ENCODE measurements around the gene ELANE. TPM values are rescaled to one million over a fixed set of nuclear protein-coding genes. Genes with fewer than 3 reads are reported as not detected.
"Not testable (repeated sequence)": the region's sequence is repeated elsewhere in the genome, so short reads cannot be mapped to it uniquely, and the experiment has no call there.

ELANE gene
- total RNA-seq, 1 donor from 2014 or later, result not detected

DNA sequence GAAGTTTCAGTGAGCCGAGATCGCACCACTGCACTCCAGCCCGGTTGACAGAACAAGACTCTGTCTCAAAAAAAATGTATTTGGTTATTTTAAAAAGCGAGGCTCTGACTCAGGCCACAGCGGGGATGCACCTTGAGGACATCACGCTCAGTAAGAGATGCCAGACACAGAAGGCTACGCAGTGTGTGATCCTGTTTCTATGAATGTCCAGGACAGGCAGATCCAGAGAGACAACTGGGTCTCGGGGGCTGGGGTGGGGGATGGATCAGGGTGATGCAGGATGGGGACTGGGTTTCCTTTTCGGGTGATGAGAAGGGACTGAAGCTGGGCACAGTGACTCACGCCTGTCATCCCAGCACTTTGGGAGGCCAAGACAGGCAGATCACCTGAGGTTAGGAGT lies 35.5 kb downstream of the ELANE start:
- DNase-seq (ENCODE audit: low spot score), result no peak
- Mint-ChIP-seq H3K4me1 (ENCODE audit: low read depth) (no peaks in the 10 kb centered on the region), H3K27ac (no peak overlapping the region), H3K4me3 (no peak overlapping the region), H3K36me3 (ENCODE audit: low read depth) (peaks cover 6% of the 10 kb centered on the region), H3K27me3 (ENCODE audit: insufficient read depth) (no peaks in the 10 kb centered on the region), H3K9me3 (no peaks in the 10 kb centered on the region)
- intact Hi-C loops (cut with micrococcal nuclease), result no loop called here

DNA sequence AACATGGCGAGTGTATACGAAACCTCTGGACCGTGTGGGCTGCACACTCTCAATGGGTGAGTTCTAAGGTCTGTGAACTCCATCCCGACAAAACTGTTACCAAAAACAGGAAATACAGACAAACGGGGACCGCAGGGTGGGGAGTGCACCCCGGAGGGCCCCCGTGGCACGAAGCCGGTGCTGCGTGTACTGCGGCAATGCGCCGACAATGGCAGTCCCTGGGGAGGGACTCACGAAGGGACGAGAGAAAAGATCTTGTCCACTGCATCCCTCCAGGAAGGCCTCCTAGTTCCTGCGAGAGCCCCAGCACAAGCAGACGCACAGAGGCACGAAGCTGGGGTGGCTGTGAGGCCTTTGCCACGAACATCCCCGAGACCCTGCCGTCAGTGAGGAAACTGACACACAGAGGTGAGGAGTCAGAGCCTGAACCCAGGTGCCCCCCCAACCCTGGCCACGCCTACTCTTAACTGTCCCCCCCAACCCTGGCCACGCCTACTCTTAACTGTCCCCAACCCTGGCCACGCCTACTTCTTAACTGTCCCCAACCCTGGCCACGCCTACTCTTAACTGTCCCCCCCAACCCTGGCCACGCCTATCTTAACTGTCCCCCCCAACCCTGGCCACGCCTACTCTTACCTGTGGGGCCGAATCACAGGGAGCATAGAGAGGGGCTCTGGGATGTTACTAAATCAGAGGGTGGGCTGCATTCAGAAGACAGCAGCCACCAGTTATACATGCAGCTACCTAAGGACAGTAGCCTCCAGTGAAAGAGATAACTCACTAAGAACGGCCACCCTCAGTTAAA lies 36.7 kb downstream of the ELANE start:
- Mint-ChIP-seq H3K4me3 (no peak overlapping the region), H3K9me3 (no peaks in the 10 kb centered on the region), H3K27ac (no peak overlapping the region), H3K27me3 (ENCODE audit: insufficient read depth) (no peaks in the 10 kb centered on the region), H3K36me3 (ENCODE audit: low read depth) (peaks cover 6% of the 10 kb centered on the region), H3K4me1 (ENCODE audit: low read depth) (peaks cover 8% of the 10 kb centered on the region)
- intact Hi-C loops (cut with micrococcal nuclease), result no loop called here
- DNase-seq (ENCODE audit: low spot score), result no peak

DNA sequence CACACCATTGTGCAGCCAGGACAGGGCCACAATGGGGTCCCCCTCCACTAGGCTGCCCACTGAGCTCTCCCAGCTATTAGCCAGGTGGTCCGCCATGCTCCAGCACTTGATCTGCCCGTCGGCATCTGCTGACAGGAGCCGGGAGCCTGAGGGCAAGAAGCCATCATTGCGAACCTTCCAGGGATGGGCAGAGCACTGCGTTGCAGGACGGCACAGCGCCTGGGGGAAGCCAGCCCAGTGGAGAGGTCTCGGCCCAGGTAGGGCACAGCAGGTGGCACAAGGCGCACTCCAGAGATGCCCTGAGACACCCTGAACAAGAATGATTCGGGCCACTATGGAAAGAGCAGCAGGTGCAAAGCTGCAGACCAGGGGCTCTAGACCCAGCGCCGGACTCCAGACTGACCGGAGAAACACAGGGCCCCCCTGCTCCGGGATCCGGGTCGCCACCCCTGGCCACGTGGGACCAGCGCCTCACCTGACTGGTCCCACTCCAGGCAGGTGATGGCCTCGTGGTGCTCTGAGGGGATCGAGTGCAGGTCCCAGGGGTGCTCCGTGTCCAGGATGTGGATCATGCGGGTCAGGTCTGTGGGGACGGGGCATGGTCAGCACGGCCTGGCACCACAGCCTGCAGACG lies 37.7 kb downstream of the ELANE start:
- Mint-ChIP-seq H3K27me3 (ENCODE audit: insufficient read depth) (no peaks in the 10 kb centered on the region), H3K27ac (no peak overlapping the region), H3K9me3 (no peaks in the 10 kb centered on the region), H3K36me3 (ENCODE audit: low read depth) (peaks cover 6% of the 10 kb centered on the region), H3K4me1 (ENCODE audit: low read depth) (peaks cover 8% of the 10 kb centered on the region), H3K4me3 (no peak overlapping the region)
- no peak for DNase-seq (ENCODE audit: low spot score)
- intact Hi-C loops (cut with micrococcal nuclease), result no loop called here

DNA sequence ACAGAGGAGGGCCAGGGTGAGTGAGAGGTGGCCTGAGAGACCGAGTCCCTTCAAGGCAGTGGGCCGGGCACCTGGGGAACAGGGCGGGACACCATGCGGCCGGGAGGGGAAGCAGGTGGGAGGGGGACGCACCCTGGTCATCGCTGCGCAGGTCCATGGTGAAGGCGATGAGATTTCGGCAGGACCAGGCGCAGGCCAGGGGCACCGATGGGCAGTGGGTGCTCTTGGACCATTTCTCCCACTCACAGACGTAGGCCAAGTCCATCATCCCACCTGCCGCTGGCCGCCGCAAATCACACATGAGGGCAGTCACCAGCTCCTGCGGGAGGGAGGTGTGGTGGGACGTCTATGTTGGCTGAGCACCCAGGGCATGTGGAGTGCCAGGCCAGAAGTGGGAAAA lies 38.7 kb downstream of the ELANE start:
- no peak for DNase-seq (ENCODE audit: low spot score)
- intact Hi-C loops (cut with micrococcal nuclease), result no loop called here
- H3K27ac Mint-ChIP-seq, result no peak overlapping the region
- H3K27me3 Mint-ChIP-seq (ENCODE audit: insufficient read depth), result no peaks in the 10 kb centered on the region
- H3K9me3 Mint-ChIP-seq, result no peaks in the 10 kb centered on the region
- H3K36me3 Mint-ChIP-seq (ENCODE audit: low read depth), result peaks cover 6% of the 10 kb centered on the region
- H3K4me1 Mint-ChIP-seq (ENCODE audit: low read depth), result peaks cover 8% of the 10 kb centered on the region
- peak overlapping the region; percentile 81 for H3K4me3 Mint-ChIP-seq

DNA sequence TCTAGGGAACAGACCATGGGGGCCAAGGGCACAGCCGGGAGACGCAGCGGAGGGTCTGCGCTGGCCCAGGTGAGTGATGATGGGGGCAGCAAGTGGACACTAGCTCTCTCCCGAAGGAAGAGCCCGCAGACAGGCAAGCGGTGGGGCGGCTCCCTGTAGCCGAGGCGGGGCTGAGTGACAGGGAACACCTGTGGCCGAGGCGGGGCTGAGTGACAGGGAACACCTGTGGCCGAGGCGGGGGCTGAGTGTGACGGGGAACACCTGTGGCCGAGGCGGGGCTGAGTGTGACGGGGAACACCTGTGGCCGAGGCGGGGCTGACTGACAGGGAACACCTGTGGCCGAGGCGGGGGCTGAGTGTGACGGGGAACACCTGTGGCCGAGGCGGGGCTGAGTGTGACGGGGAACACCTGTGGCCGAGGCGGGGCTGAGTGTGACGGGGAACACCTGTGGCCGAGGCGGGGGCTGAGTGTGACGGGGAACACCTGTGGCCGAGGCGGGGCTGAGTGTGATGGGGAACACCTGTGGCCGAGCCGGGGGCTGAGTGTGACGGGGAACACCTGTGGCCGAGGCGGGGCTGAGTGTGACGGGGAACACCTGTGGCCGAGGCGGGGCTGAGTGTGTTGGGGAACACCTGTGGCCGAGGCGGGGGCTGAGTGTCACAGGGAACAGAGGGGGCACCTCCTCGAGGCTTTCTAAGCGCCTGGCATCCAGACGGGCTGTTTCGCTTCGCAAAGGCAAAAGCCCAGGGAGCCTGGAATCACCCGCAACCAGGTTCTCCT lies 39.5 kb downstream of the ELANE start:
- DNase-seq (ENCODE audit: low spot score); H3K4me1 Mint-ChIP-seq (ENCODE audit: low read depth); intact Hi-C loops (cut with micrococcal nuclease); H3K27me3 Mint-ChIP-seq (ENCODE audit: insufficient read depth); H3K9me3 Mint-ChIP-seq; H3K27ac Mint-ChIP-seq: not testable (repeated sequence)
- peaks cover 12% of the 10 kb centered on the region for H3K36me3 Mint-ChIP-seq (ENCODE audit: low read depth)
- peak overlapping the region; percentile 87 for H3K4me3 Mint-ChIP-seq

DNA sequence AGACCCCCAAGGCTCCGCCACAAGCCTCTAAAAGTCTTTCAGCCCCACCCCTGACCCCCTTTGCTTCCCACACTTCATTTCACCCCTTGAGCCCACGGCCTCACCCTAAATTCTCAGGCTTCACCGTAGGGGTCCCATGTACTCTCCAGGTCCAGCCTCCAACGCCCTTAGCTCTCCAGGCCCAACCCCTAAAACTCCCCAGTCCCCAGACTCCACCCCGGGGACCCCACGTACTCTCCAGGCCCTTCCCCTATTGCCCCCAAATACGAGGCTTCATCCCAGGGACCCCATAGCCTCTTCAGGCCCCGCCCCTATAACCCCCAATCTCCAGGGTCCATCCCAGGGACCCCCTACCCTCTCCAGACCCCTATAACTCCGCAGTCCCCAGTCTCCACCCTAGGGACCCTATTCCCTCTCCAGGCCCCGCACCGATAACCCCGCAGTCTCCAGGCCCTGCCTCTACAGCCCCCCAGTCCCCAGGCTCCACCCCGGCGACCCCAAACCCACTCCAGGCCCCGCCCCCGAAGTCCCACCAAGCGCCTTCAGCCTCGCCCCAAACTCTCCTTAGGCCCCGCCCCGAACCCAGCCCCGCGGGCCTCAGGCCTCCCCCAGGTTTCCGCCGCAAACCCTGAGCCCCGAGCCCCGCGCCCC lies 40.3 kb downstream of the ELANE start:
- Mint-ChIP-seq H3K27ac (peak overlapping the region; percentile 82), H3K4me3 (peak overlapping the region; percentile 87), H3K4me1 (ENCODE audit: low read depth) (peaks cover 8% of the 10 kb centered on the region), H3K9me3 (no peaks in the 10 kb centered on the region), H3K36me3 (ENCODE audit: low read depth) (peaks cover 12% of the 10 kb centered on the region), H3K27me3 (ENCODE audit: insufficient read depth) (no peaks in the 10 kb centered on the region)
- no peak for DNase-seq (ENCODE audit: low spot score)
- intact Hi-C loops (cut with micrococcal nuclease), result no loop called here

DNA sequence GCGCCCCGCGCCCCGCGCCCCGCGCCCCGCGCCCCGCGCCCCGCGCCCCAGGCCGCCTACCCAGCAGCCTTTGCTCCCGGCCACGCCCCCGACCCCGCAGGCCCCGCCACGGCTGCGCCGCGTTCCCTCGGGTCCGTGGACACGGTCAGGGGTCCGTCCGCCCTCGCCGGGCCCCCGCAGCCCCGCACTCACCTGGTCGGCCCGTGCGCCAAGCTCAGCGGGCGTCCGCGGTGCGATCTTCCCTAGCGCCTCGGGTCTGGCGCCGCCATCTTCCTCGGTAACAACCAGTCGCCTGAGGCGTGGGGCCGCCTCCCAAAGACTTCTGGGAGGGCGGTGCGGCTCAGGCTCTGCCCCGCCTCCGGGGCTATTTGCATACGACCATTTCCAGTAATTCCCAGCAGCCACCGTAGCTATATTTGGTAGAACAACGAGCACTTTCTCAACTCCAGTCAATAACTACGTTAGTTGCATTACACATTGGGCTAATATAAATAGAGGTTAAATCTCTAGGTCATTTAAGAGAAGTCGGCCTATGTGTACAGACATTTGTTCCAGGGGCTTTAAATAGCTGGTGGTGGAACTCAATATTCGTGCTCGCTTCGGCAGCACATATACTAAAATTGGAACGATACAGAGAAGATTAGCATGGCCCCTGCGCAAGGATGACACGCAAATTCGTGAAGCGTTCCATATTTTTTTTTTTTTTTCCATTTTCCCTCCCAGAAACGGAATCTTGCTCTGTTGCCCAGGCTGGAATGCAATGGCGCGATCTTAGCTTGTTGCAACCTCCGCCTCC lies 41.0 kb downstream of the ELANE start, which contains the start of the genes MED16 and RNU6-9:
MED16 (minus strand) TSS at position 294 of the 796 bp plus-strand sequence. CDS start 2,056 bp downstream, outside the sequence.
RNU6-9 (plus strand) TSS at position 591 of the 796 bp plus-strand sequence.
- peaks cover 8% of the 10 kb centered on the region for H3K4me1 Mint-ChIP-seq (ENCODE audit: low read depth)

DNA sequence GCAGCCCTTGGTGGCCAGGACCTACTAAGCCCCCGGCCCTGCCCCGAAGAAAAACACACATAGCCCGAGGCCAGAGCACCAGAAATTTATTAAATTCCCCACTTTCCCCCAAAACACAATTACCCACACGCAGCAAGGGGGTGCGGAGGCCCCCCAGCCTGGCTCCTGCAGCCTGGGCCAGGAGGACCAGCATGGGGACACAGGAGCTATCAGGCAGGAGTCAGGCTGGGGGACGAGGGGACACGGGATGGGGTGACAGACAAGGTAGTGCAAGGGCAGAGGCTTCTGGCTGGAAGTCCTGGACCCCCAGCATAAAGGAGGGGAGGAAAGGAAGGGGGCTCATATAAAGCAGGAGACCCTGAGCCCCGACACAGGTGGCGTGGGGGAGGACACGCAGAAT lies 44.3 kb downstream of the ELANE start:
- peaks cover 8% of the 10 kb centered on the region for H3K4me1 Mint-ChIP-seq (ENCODE audit: low read depth)
- H3K27ac Mint-ChIP-seq, result no peak overlapping the region
- no peak overlapping the region for H3K4me3 Mint-ChIP-seq

More for the DNA sequence above, 41.0 kb downstream of the ELANE start, which contains the start of the genes MED16 and RNU6-9:
- H3K27me3 Mint-ChIP-seq (ENCODE audit: insufficient read depth), result no peaks in the 10 kb centered on the region
- H3K36me3 Mint-ChIP-seq (ENCODE audit: low read depth), result peaks cover 12% of the 10 kb centered on the region
- H3K4me3 Mint-ChIP-seq, result peak within 1 kb of the TSS; percentile 94
- peak; percentile 88 for DNase-seq (ENCODE audit: low spot score)
- intact Hi-C loops (cut with micrococcal nuclease), result loop anchor here (1.0 kb wide), 5 partner anchors 16 to 128 kb away; partner anchors contain the start of genes RNU6-2 and TMEM259
- peak within 1 kb of the TSS; percentile 99 for H3K27ac Mint-ChIP-seq
- H3K9me3 Mint-ChIP-seq, result no peaks in the 10 kb centered on the region

DNA sequence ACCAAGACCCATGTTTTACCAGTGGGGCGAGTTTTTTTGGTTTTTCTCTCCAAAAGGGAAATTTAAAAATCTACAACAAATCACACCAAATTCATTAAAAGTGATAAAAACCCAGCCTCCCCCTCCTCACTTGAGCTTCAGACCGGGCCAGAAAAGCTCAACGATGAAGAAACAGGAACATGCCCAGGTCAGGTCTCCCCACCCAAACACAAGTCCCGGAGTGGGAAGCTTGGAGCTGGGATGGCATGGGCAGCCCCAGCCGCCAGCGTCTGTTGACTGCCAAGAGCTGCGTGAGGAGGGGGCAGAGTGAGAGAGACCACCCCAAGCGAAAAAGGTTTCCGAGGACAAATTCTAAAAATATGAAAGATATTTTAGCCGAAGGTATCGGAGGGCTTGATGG lies 44.9 kb downstream of the ELANE start:
- H3K9me3 Mint-ChIP-seq, result no peaks in the 10 kb centered on the region
- H3K4me1 Mint-ChIP-seq (ENCODE audit: low read depth), result peaks cover 8% of the 10 kb centered on the region
- DNase-seq (ENCODE audit: low spot score), result no peak
- intact Hi-C loops (cut with micrococcal nuclease), result no loop called here
- H3K27me3 Mint-ChIP-seq (ENCODE audit: insufficient read depth), result no peaks in the 10 kb centered on the region
- peaks cover 7% of the 10 kb centered on the region for H3K36me3 Mint-ChIP-seq (ENCODE audit: low read depth)
- no peak overlapping the region for H3K27ac Mint-ChIP-seq
- H3K4me3 Mint-ChIP-seq, result no peak overlapping the region

More for the DNA sequence above, 44.3 kb downstream of the ELANE start:
- Mint-ChIP-seq H3K36me3 (ENCODE audit: low read depth) (peaks cover 7% of the 10 kb centered on the region), H3K9me3 (no peaks in the 10 kb centered on the region), H3K27me3 (ENCODE audit: insufficient read depth) (no peaks in the 10 kb centered on the region)
- intact Hi-C loops (cut with micrococcal nuclease), result no loop called here
- no peak for DNase-seq (ENCODE audit: low spot score)

DNA sequence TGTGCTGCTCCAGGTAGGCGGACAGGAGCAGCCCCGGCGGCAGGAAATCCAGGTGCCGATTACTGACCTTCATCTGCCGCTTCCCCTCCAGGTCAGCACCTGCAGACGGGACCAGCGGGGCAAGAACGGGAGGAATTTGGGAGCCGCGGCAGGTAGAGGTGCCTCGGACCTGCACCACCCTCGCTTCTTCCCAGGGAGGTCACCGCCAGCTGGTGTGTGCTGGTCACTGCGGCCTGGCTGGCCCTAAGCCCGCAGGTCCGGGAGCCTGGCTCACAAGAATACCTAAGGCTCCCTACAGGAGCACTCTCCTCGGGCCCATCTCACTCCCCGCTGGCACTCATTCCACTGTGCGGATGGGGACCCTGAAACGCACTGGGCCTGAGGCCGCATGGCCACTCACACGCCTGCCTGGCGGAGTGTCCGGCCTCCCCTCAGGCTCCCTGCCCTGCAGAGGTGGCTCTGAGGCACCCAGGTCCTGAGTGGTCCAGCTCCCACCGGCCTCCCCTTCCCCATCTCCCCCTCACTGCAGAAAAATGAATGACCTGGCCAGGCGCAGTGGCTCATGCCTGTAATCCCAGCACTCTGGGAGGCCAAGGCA lies 45.4 kb downstream of the ELANE start:
- H3K36me3 Mint-ChIP-seq (ENCODE audit: low read depth), result peaks cover 7% of the 10 kb centered on the region
- no peak overlapping the region for H3K27ac Mint-ChIP-seq
- H3K4me1 Mint-ChIP-seq (ENCODE audit: low read depth), result peaks cover 8% of the 10 kb centered on the region
- no peaks in the 10 kb centered on the region for H3K9me3 Mint-ChIP-seq
- no peak for DNase-seq (ENCODE audit: low spot score)
- H3K4me3 Mint-ChIP-seq, result no peak overlapping the region
- intact Hi-C loops (cut with micrococcal nuclease), result no loop called here
- no peaks in the 10 kb centered on the region for H3K27me3 Mint-ChIP-seq (ENCODE audit: insufficient read depth)

DNA sequence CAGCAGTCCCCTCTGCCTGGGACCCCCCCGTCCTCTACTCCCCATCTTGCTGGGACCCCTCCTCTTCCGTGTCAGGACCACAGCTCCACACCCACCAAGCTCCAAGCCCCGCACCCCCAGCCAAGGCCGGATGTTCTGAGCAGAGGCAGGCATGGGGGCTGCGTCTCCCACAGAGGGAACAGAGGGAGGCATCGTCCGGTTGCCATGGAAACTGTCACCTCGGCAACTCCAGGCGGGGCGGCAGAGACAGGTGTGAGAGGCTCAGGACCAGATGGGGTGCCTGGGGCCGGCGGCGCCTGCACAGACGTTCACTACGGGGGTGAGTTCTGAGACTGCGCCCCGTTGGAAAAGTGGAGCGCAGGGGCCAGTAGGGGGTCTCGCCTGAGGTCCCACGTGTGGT lies 46.6 kb downstream of the ELANE start:
- Mint-ChIP-seq H3K36me3 (ENCODE audit: low read depth) (peaks cover 7% of the 10 kb centered on the region), H3K9me3 (no peaks in the 10 kb centered on the region), H3K4me3 (no peak overlapping the region), H3K4me1 (ENCODE audit: low read depth) (peaks cover under 1% of the 10 kb centered on the region), H3K27ac (no peak overlapping the region), H3K27me3 (ENCODE audit: insufficient read depth) (no peaks in the 10 kb centered on the region)
- intact Hi-C loops (cut with micrococcal nuclease), result no loop called here
- no peak for DNase-seq (ENCODE audit: low spot score)

Measured in activated T-helper 1 cell treated with anti-CD3 and anti-CD28 coated beads, Interleukin-12 subunit alpha, Interleukin-12 subunit beta, Interleukin-2, Interleukin-4 antibody, amounts not matched to agents 30 ng/mL and 10 ng/mL and 1 ng/mL, durations not matched to agents 14 hours and 24 hours and 36 hours (primary cell).